ENCODE results near the gene PPM1H. TPM values are rescaled to one million over a fixed set of nuclear protein-coding genes. Genes with fewer than 3 reads are reported as not detected.

PPM1H gene
- total RNA-seq, 1 experiment from 2014 or later, result 37.1 TPM

DNA sequence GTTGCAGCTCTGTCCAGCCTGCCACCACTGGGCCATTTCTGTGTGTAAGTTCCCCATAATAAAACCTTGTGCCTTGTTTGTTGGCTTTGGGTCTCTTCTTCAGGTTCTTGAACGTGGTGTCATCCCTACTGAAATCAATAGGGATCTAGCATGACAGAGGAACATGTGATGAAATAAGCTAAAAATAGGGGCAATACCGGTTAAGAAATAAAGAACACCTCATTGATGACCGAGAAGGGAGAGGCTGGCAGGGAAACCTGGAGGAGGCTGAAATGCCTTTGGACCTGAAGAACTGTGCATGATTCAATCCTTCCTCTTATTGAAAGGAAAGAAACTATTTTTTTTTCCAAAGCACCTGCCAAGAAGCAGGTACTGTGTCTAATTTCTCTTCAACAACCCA is 172.3 kb downstream of the PPM1H start:
- H3K27me3 Mint-ChIP-seq (ENCODE audit: low read depth), result peaks cover 12% of the 10 kb centered on the region
- DNase-seq (ENCODE audit: low spot score) (no peak), ATAC-seq (no peak)
- peaks cover 33% of the 10 kb centered on the region for H3K9me3 Mint-ChIP-seq
- ChIA-PET POLR2A (no interaction called here), CTCF (no interaction called here)
- peaks cover 47% of the 10 kb centered on the region for H3K36me3 Mint-ChIP-seq
- H3K4me1 Mint-ChIP-seq, result no peaks in the 10 kb centered on the region
- TF ChIP-seq, protein P1, sequence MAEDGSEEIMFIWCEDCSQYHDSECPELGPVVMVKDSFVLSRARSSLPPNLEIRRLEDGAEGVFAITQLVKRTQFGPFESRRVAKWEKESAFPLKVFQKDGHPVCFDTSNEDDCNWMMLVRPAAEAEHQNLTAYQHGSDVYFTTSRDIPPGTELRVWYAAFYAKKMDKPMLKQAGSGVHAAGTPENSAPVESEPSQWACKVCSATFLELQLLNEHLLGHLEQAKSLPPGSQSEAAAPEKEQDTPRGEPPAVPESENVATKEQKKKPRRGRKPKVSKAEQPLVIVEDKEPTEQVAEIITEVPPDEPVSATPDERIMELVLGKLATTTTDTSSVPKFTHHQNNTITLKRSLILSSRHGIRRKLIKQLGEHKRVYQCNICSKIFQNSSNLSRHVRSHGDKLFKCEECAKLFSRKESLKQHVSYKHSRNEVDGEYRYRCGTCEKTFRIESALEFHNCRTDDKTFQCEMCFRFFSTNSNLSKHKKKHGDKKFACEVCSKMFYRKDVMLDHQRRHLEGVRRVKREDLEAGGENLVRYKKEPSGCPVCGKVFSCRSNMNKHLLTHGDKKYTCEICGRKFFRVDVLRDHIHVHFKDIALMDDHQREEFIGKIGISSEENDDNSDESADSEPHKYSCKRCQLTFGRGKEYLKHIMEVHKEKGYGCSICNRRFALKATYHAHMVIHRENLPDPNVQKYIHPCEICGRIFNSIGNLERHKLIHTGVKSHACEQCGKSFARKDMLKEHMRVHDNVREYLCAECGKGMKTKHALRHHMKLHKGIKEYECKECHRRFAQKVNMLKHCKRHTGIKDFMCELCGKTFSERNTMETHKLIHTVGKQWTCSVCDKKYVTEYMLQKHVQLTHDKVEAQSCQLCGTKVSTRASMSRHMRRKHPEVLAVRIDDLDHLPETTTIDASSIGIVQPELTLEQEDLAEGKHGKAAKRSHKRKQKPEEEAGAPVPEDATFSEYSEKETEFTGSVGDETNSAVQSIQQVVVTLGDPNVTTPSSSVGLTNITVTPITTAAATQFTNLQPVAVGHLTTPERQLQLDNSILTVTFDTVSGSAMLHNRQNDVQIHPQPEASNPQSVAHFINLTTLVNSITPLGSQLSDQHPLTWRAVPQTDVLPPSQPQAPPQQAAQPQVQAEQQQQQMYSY (CRISPR knock-in tag; IDR thresholded peaks at IDR 0.05), result no peak
- TF ChIP-seq, protein P2, sequence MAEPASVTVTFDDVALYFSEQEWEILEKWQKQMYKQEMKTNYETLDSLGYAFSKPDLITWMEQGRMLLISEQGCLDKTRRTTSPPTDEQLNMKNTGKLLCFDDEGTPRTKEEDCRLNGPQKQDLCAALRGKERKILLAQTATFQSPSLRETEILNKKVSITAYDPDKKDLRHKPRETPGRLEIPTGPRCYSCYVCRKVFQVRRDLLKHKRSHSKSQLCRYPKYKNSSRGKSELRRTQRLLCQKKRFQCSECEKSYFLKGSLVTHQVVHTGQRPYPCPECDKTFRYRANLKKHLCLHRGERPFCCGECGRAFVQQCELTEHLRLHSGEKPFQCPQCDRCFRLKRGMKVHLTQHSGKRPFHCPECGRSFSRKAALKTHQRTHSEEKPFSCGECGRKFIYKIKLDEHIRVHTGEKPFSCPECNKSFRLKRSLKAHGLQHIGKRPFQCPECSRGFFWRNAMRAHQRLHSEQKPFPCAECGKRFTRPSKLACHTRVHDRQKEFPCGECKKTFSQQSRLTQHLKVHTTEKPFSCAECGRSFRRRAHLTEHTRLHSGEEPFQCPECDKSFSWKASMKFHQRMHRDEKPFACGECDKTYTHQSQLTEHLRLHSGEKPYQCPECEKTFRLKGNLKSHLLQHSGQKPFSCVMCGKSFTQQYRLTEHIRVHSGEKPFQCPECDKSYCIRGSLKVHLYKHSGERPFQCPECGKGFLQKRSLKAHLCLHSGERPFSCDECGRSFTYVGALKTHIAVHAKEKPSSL (CRISPR knock-in tag; conservative IDR thresholded peaks at IDR 0.05), result no peak
- TF ChIP-seq ATF1 (CRISPR knock-in tag; IDR thresholded peaks at IDR 0.05) (no peak), ZNF219 (CRISPR knock-in tag; IDR thresholded peaks at IDR 0.05; ENCODE audit: borderline replicate concordance) (no peak), GTF2I (CRISPR knock-in tag; conservative IDR thresholded peaks at IDR 0.05) (no peak), SOX15 (CRISPR knock-in tag; IDR thresholded peaks at IDR 0.05) (no peak), TP53 (CRISPR knock-in tag; IDR thresholded peaks at IDR 0.05) (no peak), NR2C2 (CRISPR knock-in tag; IDR thresholded peaks at IDR 0.05) (no peak), MXD4 (CRISPR knock-in tag; IDR thresholded peaks at IDR 0.05; ENCODE audit: borderline replicate concordance) (no peak)
- TF ChIP-seq, protein P3, sequence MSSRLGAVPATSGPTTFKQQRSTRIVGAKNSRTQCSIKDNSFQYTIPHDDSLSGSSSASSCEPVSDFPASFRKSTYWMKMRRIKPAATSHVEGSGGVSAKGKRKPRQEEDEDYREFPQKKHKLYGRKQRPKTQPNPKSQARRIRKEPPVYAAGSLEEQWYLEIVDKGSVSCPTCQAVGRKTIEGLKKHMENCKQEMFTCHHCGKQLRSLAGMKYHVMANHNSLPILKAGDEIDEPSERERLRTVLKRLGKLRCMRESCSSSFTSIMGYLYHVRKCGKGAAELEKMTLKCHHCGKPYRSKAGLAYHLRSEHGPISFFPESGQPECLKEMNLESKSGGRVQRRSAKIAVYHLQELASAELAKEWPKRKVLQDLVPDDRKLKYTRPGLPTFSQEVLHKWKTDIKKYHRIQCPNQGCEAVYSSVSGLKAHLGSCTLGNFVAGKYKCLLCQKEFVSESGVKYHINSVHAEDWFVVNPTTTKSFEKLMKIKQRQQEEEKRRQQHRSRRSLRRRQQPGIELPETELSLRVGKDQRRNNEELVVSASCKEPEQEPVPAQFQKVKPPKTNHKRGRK (CRISPR knock-in tag; IDR thresholded peaks at IDR 0.05; ENCODE audit: borderline replicate concordance), result no peak
- TF ChIP-seq, protein P4, sequence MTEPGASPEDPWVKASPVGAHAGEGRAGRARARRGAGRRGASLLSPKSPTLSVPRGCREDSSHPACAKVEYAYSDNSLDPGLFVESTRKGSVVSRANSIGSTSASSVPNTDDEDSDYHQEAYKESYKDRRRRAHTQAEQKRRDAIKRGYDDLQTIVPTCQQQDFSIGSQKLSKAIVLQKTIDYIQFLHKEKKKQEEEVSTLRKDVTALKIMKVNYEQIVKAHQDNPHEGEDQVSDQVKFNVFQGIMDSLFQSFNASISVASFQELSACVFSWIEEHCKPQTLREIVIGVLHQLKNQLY (CRISPR knock-in tag; IDR thresholded peaks at IDR 0.05), result no peak
- TF ChIP-seq, protein P5, sequence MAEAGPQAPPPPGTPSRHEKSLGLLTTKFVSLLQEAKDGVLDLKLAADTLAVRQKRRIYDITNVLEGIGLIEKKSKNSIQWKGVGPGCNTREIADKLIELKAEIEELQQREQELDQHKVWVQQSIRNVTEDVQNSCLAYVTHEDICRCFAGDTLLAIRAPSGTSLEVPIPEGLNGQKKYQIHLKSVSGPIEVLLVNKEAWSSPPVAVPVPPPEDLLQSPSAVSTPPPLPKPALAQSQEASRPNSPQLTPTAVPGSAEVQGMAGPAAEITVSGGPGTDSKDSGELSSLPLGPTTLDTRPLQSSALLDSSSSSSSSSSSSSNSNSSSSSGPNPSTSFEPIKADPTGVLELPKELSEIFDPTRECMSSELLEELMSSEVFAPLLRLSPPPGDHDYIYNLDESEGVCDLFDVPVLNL (CRISPR knock-in tag; IDR thresholded peaks at IDR 0.05; ENCODE audit: borderline replicate concordance, low read depth), result no peak
- TF ChIP-seq, protein P6, sequence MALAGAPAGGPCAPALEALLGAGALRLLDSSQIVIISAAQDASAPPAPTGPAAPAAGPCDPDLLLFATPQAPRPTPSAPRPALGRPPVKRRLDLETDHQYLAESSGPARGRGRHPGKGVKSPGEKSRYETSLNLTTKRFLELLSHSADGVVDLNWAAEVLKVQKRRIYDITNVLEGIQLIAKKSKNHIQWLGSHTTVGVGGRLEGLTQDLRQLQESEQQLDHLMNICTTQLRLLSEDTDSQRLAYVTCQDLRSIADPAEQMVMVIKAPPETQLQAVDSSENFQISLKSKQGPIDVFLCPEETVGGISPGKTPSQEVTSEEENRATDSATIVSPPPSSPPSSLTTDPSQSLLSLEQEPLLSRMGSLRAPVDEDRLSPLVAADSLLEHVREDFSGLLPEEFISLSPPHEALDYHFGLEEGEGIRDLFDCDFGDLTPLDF (CRISPR knock-in tag; IDR thresholded peaks at IDR 0.05), result no peak
- TF ChIP-seq, protein P7, sequence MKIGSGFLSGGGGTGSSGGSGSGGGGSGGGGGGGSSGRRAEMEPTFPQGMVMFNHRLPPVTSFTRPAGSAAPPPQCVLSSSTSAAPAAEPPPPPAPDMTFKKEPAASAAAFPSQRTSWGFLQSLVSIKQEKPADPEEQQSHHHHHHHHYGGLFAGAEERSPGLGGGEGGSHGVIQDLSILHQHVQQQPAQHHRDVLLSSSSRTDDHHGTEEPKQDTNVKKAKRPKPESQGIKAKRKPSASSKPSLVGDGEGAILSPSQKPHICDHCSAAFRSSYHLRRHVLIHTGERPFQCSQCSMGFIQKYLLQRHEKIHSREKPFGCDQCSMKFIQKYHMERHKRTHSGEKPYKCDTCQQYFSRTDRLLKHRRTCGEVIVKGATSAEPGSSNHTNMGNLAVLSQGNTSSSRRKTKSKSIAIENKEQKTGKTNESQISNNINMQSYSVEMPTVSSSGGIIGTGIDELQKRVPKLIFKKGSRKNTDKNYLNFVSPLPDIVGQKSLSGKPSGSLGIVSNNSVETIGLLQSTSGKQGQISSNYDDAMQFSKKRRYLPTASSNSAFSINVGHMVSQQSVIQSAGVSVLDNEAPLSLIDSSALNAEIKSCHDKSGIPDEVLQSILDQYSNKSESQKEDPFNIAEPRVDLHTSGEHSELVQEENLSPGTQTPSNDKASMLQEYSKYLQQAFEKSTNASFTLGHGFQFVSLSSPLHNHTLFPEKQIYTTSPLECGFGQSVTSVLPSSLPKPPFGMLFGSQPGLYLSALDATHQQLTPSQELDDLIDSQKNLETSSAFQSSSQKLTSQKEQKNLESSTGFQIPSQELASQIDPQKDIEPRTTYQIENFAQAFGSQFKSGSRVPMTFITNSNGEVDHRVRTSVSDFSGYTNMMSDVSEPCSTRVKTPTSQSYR (CRISPR knock-in tag; IDR thresholded peaks at IDR 0.05), result no peak
- H3K27ac Mint-ChIP-seq, result no peak overlapping the region
- no peak overlapping the region for H3K4me3 Mint-ChIP-seq

Measured in WTC11 (cell line).